LHCN-M2 (cell line): Measurements from ENCODE around the gene FGF2. TPM values are rescaled to one million over a fixed set of nuclear protein-coding genes. Genes with fewer than 3 reads are reported as not detected.
"Not testable (repeated sequence)": the region's sequence is repeated elsewhere in the genome, so short reads cannot be mapped to it uniquely, and the experiment has no call there.

Source experiments
- DNase-seq: peaks from one replicate; pipeline ENCODE4 v3.0.0-alpha.2; 2012; ENCODE audit warnings: low read depth
- polyA plus RNA-seq: library from polyadenylated mRNA; unstranded; fragments of >200 nt; gene quantifications from one replicate; pipeline ENCODE4 v1.2.1, GENCODE V29; 2012; ENCODE audit warnings: missing spikeins
- total RNA-seq: library from RNA; depleted of rRNA; stranded (reverse); fragments of >200 nt; gene quantifications from 2 replicates; pipeline ENCODE4 v1.2.3, GENCODE V29; 2014; rRNA removed

FGF2 gene
- 14.6 and 15.0 TPM in 2 replicates for total RNA-seq
- 8.8 TPM for polyA plus RNA-seq

DNA sequence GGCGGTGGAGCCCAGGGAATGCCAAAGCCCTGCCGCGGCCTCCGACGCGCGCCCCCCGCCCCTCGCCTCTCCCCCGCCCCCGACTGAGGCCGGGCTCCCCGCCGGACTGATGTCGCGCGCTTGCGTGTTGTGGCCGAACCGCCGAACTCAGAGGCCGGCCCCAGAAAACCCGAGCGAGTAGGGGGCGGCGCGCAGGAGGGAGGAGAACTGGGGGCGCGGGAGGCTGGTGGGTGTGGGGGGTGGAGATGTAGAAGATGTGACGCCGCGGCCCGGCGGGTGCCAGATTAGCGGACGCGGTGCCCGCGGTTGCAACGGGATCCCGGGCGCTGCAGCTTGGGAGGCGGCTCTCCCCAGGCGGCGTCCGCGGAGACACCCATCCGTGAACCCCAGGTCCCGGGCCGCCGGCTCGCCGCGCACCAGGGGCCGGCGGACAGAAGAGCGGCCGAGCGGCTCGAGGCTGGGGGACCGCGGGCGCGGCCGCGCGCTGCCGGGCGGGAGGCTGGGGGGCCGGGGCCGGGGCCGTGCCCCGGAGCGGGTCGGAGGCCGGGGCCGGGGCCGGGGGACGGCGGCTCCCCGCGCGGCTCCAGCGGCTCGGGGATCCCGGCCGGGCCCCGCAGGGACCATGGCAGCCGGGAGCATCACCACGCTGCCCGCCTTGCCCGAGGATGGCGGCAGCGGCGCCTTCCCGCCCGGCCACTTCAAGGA, at the start of gene FGF2:
FGF2 (plus strand) TSS at position 279 of the 705 bp plus-strand sequence; CDS start at position 623, 344 bp downstream.
- DNase-seq = peak; percentile 47

- DNase-seq = peak; percentile 23
Measured at GRCh38 chr4:122776916-122777315, 49.7 kb upstream of the FGF2 start.

GRCh38 chr4:122777846-122778673, 48.6 kb upstream of the FGF2 start:
- peak; percentile 76 for DNase-seq

DNA sequence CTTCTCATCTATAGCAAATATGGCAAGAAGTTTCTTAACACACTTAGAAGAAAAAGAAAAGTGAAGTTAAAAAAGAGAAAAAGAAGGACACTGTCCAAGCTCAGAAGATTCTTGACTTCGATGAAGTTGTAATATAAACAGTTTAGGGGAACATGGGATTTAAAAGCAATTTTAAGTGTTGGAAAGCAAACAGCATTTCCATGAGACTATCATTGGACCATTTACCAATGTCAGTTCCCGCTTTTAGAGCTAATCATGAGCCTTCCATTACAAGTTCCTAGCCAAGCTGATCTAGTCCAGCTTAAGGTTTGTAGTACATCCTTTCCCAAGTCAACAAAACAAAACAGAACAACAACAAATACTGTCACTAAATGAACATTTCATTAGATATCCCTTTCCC, 45.1 kb upstream of the FGF2 start:
- no peak for DNase-seq

DNA sequence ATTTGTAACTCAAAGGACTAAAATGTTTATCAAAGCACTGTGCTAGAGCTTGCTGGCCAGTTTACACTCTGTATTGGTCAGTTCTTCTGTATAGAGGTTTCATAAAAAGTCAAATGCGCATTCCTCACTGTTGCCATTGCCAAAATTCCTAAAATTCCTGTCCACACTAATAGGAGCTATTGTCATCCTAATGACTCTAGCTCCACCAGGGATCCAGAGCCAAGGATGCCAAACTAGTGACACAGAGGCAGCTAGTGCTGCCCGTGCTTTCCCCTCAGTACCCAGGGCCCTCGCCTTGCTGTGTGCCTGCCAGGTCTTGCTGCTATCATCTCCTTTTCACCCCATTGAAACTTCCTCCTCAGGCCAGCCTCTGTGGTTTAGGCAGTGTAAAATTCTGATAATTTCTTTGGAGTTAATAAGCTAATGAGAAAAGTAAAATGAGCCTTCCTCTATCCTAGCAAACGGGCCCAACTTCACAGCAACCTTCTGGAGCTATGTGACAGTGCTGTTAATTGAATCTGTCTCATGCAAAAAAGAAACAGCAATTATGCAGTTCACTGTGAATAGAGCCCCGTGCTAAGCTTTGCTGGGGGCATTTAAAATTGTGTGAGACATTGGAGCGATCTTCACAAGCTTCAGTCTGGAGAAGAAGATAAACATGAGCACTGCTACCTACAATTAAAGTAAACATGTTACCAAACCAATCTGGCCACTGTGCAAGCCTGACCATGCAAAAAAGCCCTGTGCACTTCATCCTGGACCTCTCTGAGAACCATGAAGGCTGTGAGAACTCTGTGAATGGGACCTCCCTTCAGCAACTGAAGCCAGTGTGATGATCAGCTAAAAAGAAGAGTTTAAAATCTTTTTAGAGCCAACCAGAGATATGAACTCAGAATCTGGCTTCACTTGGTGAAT, 43.1 kb upstream of the FGF2 start:
- DNase-seq = peak; percentile 95

DNA sequence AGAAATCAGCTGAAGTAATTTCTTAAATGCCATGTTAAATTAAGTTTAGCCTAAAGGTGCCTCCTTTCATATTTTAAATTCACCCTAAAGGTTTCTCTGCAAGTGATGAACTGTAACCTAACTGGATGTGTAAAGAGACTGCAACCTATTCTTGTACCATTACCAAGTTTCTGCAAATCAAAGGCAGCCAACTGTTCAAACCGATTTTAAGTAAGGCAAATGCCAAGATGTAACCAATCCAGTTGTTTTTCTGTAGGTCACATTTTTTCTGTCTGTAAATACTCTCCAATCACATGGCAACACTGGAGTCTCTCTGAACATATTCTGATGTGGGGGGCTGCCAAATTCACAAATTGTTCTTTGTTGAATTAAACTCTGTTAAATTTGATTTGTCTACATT, 42.4 kb upstream of the FGF2 start:
- DNase-seq = no peak

DNA sequence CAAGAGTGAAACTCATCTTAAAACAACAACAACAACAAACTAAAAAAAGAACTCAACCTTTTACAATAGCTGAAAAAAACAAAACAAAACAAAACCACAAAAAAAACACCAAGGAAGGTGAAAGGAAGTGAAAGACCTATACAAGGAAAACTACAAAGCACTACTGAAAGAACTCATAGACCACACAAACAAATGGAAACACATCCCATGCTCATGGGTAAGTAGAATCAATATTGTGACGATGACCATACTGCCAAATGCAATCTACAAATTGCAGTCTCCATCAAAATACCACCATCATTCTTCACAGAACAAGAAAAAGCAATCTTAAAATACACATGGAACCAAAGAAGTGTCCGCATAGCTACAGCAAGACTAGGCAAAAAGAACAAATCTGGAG, 41.5 kb upstream of the FGF2 start:
- DNase-seq = no peak

- not testable (repeated sequence) for DNase-seq
Measured at GRCh38 chr4:122786296-122786695, 40.3 kb upstream of the FGF2 start.

DNA sequence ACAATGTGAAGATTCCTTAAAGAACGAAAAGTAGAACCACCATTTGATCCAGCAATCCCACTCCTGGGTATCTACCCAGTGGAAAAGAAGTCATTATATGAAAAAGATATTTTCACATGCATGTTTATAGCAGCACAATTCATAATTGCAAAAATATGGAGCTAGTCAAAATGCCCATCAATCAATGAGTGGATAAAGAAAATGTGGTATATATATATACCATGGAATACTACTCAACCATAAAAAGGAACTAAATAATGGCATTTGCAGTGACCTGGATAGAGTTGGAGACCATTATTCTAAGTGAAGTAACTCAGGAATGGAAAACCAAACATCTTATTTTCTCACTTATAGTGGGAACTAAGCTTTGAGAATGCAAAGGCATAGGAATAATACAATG, 39.7 kb upstream of the FGF2 start:
- DNase-seq = not testable (repeated sequence)

DNA sequence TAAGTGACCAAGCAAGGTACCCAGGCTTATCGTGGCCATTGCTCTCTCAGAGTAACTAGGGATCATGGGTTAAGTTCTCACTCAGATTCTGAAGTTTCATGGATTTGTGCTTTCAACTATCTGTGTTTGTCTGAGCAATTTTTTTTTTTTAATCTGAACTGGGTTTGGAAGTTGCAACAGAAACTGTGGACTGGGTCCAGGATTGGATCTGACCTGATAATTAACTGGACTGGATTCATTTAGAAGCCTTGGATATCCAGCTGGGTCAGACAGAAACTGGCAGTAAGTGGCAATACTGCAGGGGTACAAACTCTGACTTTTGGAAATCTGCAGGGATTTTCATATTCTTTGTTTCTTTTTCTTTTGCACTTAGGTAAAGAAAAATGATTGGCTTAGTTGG, 38.7 kb upstream of the FGF2 start:
- no peak for DNase-seq

DNA sequence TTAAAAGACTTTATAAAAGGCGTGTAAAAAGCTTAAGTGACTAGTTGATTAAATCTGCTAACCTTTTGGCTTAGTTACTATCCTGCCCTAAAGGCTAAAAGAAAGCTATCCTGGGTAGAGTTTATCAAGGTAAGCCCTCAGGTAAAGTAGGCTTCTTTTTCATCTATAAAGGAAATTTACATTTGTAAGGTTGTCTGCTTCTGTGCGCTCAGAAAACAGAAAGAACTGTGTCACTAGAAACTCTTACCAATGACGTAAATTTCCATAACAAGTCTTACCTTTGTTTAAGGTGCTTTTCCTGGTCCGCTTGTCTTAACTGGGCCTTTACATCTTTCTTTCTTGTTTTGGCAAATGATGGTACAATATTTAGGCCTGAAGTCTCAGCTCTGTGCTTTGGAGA, 37.7 kb upstream of the FGF2 start:
- DNase-seq = no peak

- DNase-seq = no peak
Measured at GRCh38 chr4:122793811-122794210, 32.8 kb upstream of the FGF2 start.

DNA sequence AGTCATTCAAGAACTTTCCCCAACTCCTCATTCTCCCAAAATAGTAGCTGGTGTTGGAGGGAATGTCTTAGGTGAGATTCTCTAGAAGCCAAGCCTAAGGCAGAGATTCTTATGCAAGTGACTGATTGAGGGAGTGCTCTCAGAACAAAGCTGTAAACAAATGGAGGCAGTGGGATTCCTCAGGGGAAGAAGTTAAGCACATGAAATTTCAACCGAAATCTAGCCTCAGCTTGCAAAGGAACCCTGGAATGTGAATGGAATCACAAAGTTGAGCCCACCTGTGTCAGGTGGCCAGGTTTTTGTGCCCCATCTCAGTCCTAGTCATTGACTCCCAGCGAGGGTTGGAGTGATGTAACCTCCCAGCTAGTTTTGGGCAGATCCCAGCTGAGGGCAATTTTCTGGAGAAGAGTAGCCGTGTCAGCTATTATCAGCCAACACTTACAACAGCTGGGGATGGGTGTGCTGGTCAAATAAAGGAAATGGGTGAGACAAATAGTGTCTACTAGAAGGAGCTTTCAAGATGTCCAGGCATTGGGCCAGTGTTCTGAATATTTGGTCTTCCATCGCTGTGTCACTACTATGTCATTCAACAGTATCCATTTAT, 29.7 kb upstream of the FGF2 start:
- peak; percentile 38 for DNase-seq

- DNase-seq = no peak
Measured at GRCh38 chr4:122797405-122798094, 29.1 kb upstream of the FGF2 start.

DNA sequence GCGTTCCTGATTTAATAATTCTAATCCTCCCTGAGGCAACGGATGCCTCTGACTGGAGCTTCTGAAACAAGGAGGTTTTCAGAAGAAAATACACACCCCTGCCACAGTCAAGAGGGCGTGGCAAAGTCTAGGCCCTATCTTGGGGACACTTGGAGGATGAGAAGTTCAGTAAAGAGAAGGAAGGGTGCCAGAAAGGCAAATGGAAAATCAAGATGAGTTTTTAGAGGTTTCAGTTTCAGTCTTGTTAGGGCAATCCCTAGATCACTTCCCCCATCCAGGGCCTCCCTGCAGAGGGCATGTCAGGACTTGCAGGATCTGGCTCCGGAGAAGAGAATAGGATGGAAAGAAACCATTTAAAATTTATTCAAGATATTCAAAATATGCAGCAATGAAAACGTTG, 28.5 kb upstream of the FGF2 start:
- peak; percentile 97 for DNase-seq

- no peak for DNase-seq
Measured at GRCh38 chr4:122798917-122799316, 27.7 kb upstream of the FGF2 start.

GRCh38 chr4:122803788-122804208, 22.8 kb upstream of the FGF2 start:
- DNase-seq = no peak

- no peak for DNase-seq
Measured at GRCh38 chr4:122806981-122807679, 19.5 kb upstream of the FGF2 start.

DNA sequence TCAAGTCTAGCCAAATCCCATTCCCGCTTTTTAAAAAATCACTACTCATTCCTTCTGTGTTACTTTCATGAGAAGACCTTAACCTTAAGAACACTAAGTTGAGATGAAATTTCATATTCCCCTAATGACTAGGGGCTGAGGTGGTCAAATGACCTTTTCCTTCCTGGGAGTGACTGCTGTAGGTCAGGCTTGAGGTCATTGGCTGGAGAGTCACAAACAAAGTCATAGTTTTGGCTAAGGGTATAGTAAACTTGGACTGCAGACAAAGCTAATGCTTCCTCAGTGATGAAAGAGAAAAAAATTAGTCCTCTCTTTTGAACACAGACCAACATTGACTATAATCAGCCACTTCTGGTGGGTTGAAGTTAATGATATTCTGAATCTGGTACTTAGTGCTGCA, 16.0 kb upstream of the FGF2 start:
- DNase-seq = no peak

DNA sequence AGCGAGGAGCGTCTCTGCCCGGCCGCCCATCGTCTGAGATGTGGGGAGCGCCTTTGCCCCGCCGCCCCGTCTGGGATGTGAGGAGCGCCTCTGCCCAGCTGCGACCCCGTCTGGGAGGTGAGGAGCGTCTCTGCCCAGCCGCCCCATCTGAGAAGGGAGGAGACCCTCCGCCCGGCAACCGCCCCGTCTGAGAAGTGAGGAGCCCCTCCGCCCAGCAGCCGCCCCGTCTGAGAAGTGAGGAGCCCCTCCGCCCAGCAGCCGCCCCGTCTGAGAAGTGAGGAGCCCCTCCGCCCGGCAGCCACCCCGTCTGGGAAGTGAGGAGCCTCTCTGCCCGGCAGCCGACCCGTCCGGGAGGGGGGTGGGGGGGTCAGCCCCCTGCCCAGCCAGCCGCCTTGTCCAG, 14.8 kb upstream of the FGF2 start:
- not testable (repeated sequence) for DNase-seq
